ENCODE measurements around the gene RNF11.

RNF11 gene

GRCh38 chr1:51222136-51222787 lies 13.8 kb upstream of the RNF11 start:
- no peak for ATAC-seq
- TF ChIP-seq ZC3H10 (CRISPR knock-in tag; IDR thresholded peaks at IDR 0.05) (no peak), ZFP3 (CRISPR knock-in tag; IDR thresholded peaks at IDR 0.05) (no peak), OSR1 (CRISPR knock-in tag; IDR thresholded peaks at IDR 0.05) (no peak), ISL1 (CRISPR knock-in tag; IDR thresholded peaks at IDR 0.05) (no peak), CSRNP3 (CRISPR knock-in tag; IDR thresholded peaks at IDR 0.05) (no peak), ESRRG (CRISPR knock-in tag; IDR thresholded peaks at IDR 0.05) (no peak), CREB5 (CRISPR knock-in tag; IDR thresholded peaks at IDR 0.05; ENCODE audit: low read depth) (no peak), ZNF70 (CRISPR knock-in tag; IDR thresholded peaks at IDR 0.05) (no peak), ZNF8 (CRISPR knock-in tag; IDR thresholded peaks at IDR 0.05) (no peak), ARNTL (CRISPR knock-in tag; IDR thresholded peaks at IDR 0.05; ENCODE audit: borderline replicate concordance, low read depth) (no peak), BACH2 (CRISPR knock-in tag; IDR thresholded peaks at IDR 0.05; ENCODE audit: borderline replicate concordance) (no peak), ZNF565 (CRISPR knock-in tag; conservative IDR thresholded peaks at IDR 0.05; ENCODE audit: low read depth) (no peak), CSDC2 (CRISPR knock-in tag; IDR thresholded peaks at IDR 0.05) (no peak), TOX (CRISPR knock-in tag; IDR thresholded peaks at IDR 0.05; ENCODE audit: borderline replicate concordance) (no peak)
- TF ChIP-seq, protein P1, sequence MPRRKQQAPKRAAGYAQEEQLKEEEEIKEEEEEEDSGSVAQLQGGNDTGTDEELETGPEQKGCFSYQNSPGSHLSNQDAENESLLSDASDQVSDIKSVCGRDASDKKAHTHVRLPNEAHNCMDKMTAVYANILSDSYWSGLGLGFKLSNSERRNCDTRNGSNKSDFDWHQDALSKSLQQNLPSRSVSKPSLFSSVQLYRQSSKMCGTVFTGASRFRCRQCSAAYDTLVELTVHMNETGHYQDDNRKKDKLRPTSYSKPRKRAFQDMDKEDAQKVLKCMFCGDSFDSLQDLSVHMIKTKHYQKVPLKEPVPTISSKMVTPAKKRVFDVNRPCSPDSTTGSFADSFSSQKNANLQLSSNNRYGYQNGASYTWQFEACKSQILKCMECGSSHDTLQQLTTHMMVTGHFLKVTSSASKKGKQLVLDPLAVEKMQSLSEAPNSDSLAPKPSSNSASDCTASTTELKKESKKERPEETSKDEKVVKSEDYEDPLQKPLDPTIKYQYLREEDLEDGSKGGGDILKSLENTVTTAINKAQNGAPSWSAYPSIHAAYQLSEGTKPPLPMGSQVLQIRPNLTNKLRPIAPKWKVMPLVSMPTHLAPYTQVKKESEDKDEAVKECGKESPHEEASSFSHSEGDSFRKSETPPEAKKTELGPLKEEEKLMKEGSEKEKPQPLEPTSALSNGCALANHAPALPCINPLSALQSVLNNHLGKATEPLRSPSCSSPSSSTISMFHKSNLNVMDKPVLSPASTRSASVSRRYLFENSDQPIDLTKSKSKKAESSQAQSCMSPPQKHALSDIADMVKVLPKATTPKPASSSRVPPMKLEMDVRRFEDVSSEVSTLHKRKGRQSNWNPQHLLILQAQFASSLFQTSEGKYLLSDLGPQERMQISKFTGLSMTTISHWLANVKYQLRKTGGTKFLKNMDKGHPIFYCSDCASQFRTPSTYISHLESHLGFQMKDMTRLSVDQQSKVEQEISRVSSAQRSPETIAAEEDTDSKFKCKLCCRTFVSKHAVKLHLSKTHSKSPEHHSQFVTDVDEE (CRISPR knock-in tag; IDR thresholded peaks at IDR 0.05) = no peak

DNA sequence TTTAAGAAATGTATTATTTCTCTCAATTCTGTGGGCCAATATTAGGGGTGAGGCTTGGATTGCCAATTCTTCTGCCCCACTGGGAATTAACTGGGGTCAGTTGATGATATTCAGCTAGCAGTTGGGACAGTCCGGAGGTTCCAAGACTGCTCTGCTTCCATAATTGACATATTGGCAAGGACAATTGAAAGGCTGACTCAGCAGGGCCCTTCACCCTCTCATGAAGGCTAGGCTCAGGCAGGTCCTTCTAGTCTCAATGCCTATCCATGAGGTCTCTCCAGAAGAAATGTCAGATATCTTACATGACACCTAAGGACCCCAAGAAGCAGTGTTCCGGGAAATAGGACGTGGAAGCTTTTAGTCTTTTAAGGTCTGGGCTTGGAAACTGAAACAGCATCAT lies 13.3 kb upstream of the RNF11 start:
- no peak for ATAC-seq

More for the DNA sequence above, 13.3 kb upstream of the RNF11 start:
- no peak for TF ChIP-seq CSDC2 (CRISPR knock-in tag; IDR thresholded peaks at IDR 0.05)
- TF ChIP-seq, protein P1 (CRISPR knock-in tag; IDR thresholded peaks at IDR 0.05) = no peak
- TF ChIP-seq ARNTL (CRISPR knock-in tag; IDR thresholded peaks at IDR 0.05; ENCODE audit: borderline replicate concordance, low read depth) = no peak
- no peak for TF ChIP-seq PATZ1 (CRISPR knock-in tag; IDR thresholded peaks at IDR 0.05; ENCODE audit: borderline replicate concordance)
- TF ChIP-seq PPARA (CRISPR knock-in tag; IDR thresholded peaks at IDR 0.05; ENCODE audit: borderline replicate concordance) = no peak
- no peak for TF ChIP-seq RARB (CRISPR knock-in tag; IDR thresholded peaks at IDR 0.05)
- no peak for TF ChIP-seq ZFP3 (CRISPR knock-in tag; IDR thresholded peaks at IDR 0.05)
- TF ChIP-seq ZC3H10 (CRISPR knock-in tag; IDR thresholded peaks at IDR 0.05) = no peak
- no peak for TF ChIP-seq GLIS3 (CRISPR knock-in tag; IDR thresholded peaks at IDR 0.05)
- no peak for TF ChIP-seq OSR1 (CRISPR knock-in tag; IDR thresholded peaks at IDR 0.05)
- no peak for TF ChIP-seq ZNF70 (CRISPR knock-in tag; IDR thresholded peaks at IDR 0.05)
- TF ChIP-seq TCF4 (CRISPR knock-in tag; IDR thresholded peaks at IDR 0.05; ENCODE audit: borderline replicate concordance) = no peak
- TF ChIP-seq ZFP30 (CRISPR knock-in tag; IDR thresholded peaks at IDR 0.05) = no peak
- no peak for TF ChIP-seq ISL1 (CRISPR knock-in tag; IDR thresholded peaks at IDR 0.05)
- no peak for TF ChIP-seq POU6F1 (CRISPR knock-in tag; IDR thresholded peaks at IDR 0.05; ENCODE audit: borderline replicate concordance, low read depth)
- TF ChIP-seq ZNF565 (CRISPR knock-in tag; conservative IDR thresholded peaks at IDR 0.05; ENCODE audit: low read depth) = no peak
- no peak for TF ChIP-seq CREB5 (CRISPR knock-in tag; IDR thresholded peaks at IDR 0.05; ENCODE audit: low read depth)
- TF ChIP-seq SNAI2 (CRISPR knock-in tag; IDR thresholded peaks at IDR 0.05) = no peak
- TF ChIP-seq CSRNP3 (CRISPR knock-in tag; IDR thresholded peaks at IDR 0.05) = no peak

Data from SK-N-SH treated with all-trans-retinoic acid at 6 μM for 48 hours (cell line).